ENCODE data around the gene ANKS6. TPM values are rescaled to one million over a fixed set of nuclear protein-coding genes. Genes with fewer than 3 reads are reported as not detected.
A peak's percentile ranks its signal among the peaks of the same experiment; 100 is the strongest.

ANKS6 gene
- total RNA-seq, 1 experiment from 2014 or later, result 21.8 TPM

GRCh38 chr9:98766586-98766985, 29.8 kb downstream of the ANKS6 start:
- peak; percentile 69 for DNase-seq (ENCODE audit: unreplicated experiment)
- H3K9me3 Mint-ChIP-seq (ENCODE audit: unreplicated experiment), result no peaks in the 10 kb centered on the region
- peaks cover 21% of the 10 kb centered on the region for H3K4me1 Mint-ChIP-seq (ENCODE audit: insufficient read depth, unreplicated experiment)
- no TSS peak for BruUV-seq (replicated peaks)
- ChIA-PET CTCF (interaction anchor here (0.8 to 3.6 kb wide), 3 partner anchors 10 to 25 kb away, joined by 3 to 47 read pairs (median 3); no protein-coding TSS in a partner anchor), POLR2A (no interaction called here)
- H3K36me3 Mint-ChIP-seq (ENCODE audit: insufficient read depth, unreplicated experiment), result peaks cover 7% of the 10 kb centered on the region
- intact Hi-C loops (cut with micrococcal nuclease), result loop anchor here (10.0 kb wide), 1 partner anchor 58 kb away; no protein-coding TSS in a partner anchor
- H3K27ac Mint-ChIP-seq (ENCODE audit: low read depth, unreplicated experiment), result peak overlapping the region; percentile 70
- no peaks in the 10 kb centered on the region for H3K27me3 Mint-ChIP-seq (ENCODE audit: insufficient read depth, unreplicated experiment)
- TF ChIP-seq, protein P1, sequence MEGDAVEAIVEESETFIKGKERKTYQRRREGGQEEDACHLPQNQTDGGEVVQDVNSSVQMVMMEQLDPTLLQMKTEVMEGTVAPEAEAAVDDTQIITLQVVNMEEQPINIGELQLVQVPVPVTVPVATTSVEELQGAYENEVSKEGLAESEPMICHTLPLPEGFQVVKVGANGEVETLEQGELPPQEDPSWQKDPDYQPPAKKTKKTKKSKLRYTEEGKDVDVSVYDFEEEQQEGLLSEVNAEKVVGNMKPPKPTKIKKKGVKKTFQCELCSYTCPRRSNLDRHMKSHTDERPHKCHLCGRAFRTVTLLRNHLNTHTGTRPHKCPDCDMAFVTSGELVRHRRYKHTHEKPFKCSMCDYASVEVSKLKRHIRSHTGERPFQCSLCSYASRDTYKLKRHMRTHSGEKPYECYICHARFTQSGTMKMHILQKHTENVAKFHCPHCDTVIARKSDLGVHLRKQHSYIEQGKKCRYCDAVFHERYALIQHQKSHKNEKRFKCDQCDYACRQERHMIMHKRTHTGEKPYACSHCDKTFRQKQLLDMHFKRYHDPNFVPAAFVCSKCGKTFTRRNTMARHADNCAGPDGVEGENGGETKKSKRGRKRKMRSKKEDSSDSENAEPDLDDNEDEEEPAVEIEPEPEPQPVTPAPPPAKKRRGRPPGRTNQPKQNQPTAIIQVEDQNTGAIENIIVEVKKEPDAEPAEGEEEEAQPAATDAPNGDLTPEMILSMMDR (IDR thresholded peaks at IDR 0.05; ENCODE audit: unreplicated experiment), result no peak
- no peak overlapping the region for H3K4me3 Mint-ChIP-seq (ENCODE audit: unreplicated experiment)

DNA sequence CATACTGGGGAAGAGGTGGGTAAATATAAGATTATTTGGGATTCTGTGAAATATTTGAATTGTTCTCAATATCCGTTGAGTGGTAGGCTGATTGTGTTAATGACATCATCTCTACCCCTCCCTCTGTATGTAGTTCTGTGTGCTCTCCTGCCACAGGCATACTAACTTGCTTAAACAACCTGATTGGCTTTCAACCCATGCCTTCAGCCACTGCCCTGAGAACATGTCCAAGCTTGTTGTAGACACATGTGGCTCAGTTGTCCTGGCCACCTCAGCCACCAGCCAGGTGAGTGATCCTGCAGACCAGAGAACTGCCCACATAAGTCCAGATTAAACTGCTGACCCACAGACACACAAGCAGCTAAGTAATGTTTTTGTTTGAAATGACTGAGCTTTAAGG, 31.1 kb downstream of the ANKS6 start:
- peak; percentile 21 for DNase-seq (ENCODE audit: unreplicated experiment)
- intact Hi-C loops (cut with micrococcal nuclease), result loop anchor here (10.0 kb wide), 1 partner anchor 60 kb away; no protein-coding TSS in a partner anchor
- TF ChIP-seq, protein P1 (IDR thresholded peaks at IDR 0.05; ENCODE audit: unreplicated experiment), result no peak
- CTCF ChIA-PET, result interaction anchor here (0.6 to 3.6 kb wide), 2 partner anchors 11 to 697 kb away, joined by 3 to 47 read pairs; no protein-coding TSS in a partner anchor
- POLR2A ChIA-PET, result interaction anchor here (1.0 kb wide), 2 partner anchors 10 to 17 kb away, joined by 3 to 4 read pairs; no protein-coding TSS in a partner anchor
- Mint-ChIP-seq H3K4me3 (ENCODE audit: unreplicated experiment) (no peak overlapping the region), H3K36me3 (ENCODE audit: insufficient read depth, unreplicated experiment) (peaks cover 6% of the 10 kb centered on the region), H3K9me3 (ENCODE audit: unreplicated experiment) (no peaks in the 10 kb centered on the region), H3K4me1 (ENCODE audit: insufficient read depth, unreplicated experiment) (peaks cover 21% of the 10 kb centered on the region), H3K27me3 (ENCODE audit: insufficient read depth, unreplicated experiment) (no peaks in the 10 kb centered on the region), H3K27ac (ENCODE audit: low read depth, unreplicated experiment) (no peak overlapping the region)
- no TSS peak for BruUV-seq (replicated peaks)

GRCh38 chr9:98763986-98764745, 32.2 kb downstream of the ANKS6 start:
- BruUV-seq (replicated peaks), result no TSS peak

DNA sequence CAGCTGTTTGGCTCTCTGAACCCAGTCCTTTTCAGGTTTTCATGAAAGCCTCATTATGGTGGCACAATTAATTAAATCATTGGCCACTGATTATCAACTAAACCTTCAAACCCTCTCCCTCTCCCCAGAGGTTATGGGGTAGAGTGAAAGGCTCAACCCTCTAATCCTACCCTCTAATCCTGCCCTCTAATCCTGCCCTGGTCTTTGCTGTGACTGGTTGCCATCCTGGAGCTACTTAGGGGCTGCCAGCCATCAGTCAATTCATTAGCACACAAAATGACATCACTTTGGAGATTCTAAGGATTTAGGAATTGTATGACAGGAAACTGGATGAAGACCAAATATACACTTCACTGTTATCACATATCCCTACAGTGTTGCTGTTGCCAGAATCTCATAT, 36.1 kb downstream of the ANKS6 start:
- CTCF ChIA-PET, result interaction anchor here (0.5 to 1.0 kb wide), 5 partner anchors 15 to 69 kb away, joined by 3 read pairs; no protein-coding TSS in a partner anchor
- H3K4me3 Mint-ChIP-seq (ENCODE audit: unreplicated experiment), result no peak overlapping the region

More at GRCh38 chr9:98763986-98764745, 32.2 kb downstream of the ANKS6 start:
- TF ChIP-seq, protein P1 (IDR thresholded peaks at IDR 0.05; ENCODE audit: unreplicated experiment), result no peak
- intact Hi-C loops (cut with micrococcal nuclease), result loop anchor here (10.0 kb wide), 1 partner anchor 61 kb away; no protein-coding TSS in a partner anchor
- H3K27me3 Mint-ChIP-seq (ENCODE audit: insufficient read depth, unreplicated experiment), result no peaks in the 10 kb centered on the region
- no peak overlapping the region for H3K27ac Mint-ChIP-seq (ENCODE audit: low read depth, unreplicated experiment)
- H3K4me1 Mint-ChIP-seq (ENCODE audit: insufficient read depth, unreplicated experiment), result peaks cover 21% of the 10 kb centered on the region
- peaks cover 3% of the 10 kb centered on the region for H3K9me3 Mint-ChIP-seq (ENCODE audit: unreplicated experiment)
- no peak overlapping the region for H3K4me3 Mint-ChIP-seq (ENCODE audit: unreplicated experiment)
- no peaks in the 10 kb centered on the region for H3K36me3 Mint-ChIP-seq (ENCODE audit: insufficient read depth, unreplicated experiment)
- DNase-seq (ENCODE audit: unreplicated experiment), result no peak
- POLR2A ChIA-PET, result no interaction called here
- CTCF ChIA-PET, result interaction anchor here (1.6 kb wide), 1 partner anchor 11 kb away, joined by 4 read pairs; no protein-coding TSS in a partner anchor

More for the DNA sequence above, 36.1 kb downstream of the ANKS6 start:
- POLR2A ChIA-PET, result interaction anchor here (0.6 kb wide), 1 partner anchor 152 kb away, joined by 3 read pairs; no protein-coding TSS in a partner anchor
- Mint-ChIP-seq H3K27me3 (ENCODE audit: insufficient read depth, unreplicated experiment) (no peaks in the 10 kb centered on the region), H3K36me3 (ENCODE audit: insufficient read depth, unreplicated experiment) (peaks cover 13% of the 10 kb centered on the region), H3K9me3 (ENCODE audit: unreplicated experiment) (peaks cover 15% of the 10 kb centered on the region), H3K27ac (ENCODE audit: low read depth, unreplicated experiment) (no peak overlapping the region), H3K4me1 (ENCODE audit: insufficient read depth, unreplicated experiment) (peaks cover 9% of the 10 kb centered on the region)
- no TSS peak for BruUV-seq (replicated peaks)
- TF ChIP-seq, protein P1 (IDR thresholded peaks at IDR 0.05; ENCODE audit: unreplicated experiment), result no peak
- no peak for DNase-seq (ENCODE audit: unreplicated experiment)
- intact Hi-C loops (cut with micrococcal nuclease), result loop anchor here (10.0 kb wide), 1 partner anchor 65 kb away; no protein-coding TSS in a partner anchor
